H1 (cell line): ENCODE results near the gene TP53. TPM values are rescaled to one million over a fixed set of nuclear protein-coding genes. Genes with fewer than 3 reads are reported as not detected.
A peak's percentile ranks its signal among the peaks of the same experiment; 100 is the strongest.

Experiments
- ASH2L ChIP-seq: fragments of 200-600, 300-600 bp; sonication (generic); IDR thresholded peaks from one replicate; pipeline ENCODE4 v1.7.1; 2017; ENCODE audit warnings: low read length
- BACH1 ChIP-seq: IDR thresholded peaks from 2 replicates; pipeline ENCODE4 v1.6.1; 2012; ENCODE audit warnings: low read length, improper control_type of control experiment
- CHD7 ChIP-seq: fragments of 300-600 bp; sonication (generic); IDR thresholded peaks from 2 replicates; pipeline ENCODE4 v1.7.1; 2012; ENCODE audit warnings: low read length, moderate library complexity, mild to moderate bottlenecking, inconsistent platforms; ENCODE audit not compliant: insufficient replicate concordance
- E2F6 ChIP-seq: IDR thresholded peaks from 2 replicates; pipeline ENCODE4 v1.6.1; 2012; ENCODE audit warnings: inconsistent platforms
- RAD21 ChIP-seq, 2 experiments: IDR thresholded peaks in 1 of 2; conservative IDR thresholded peaks in 1 of 2; 2 replicates each; pipeline ENCODE4 v1.6.1; 2011; ENCODE audit warnings: low read depth in 2 of 2, low read length in 2 of 2, improper control_type of control experiment in 1 of 2, inconsistent platforms in 1 of 2, mild to moderate bottlenecking in 1 of 2, moderate library complexity in 1 of 2
- TEAD4 ChIP-seq: IDR thresholded peaks from 2 replicates; pipeline ENCODE4 v1.6.1; 2012; ENCODE audit warnings: low read depth, low read length, inconsistent platforms, mixed read lengths
- YY1 ChIP-seq: IDR thresholded peaks from 2 replicates; pipeline ENCODE4 v1.6.1; 2011; ENCODE audit warnings: low read depth, mild to moderate bottlenecking, low read length
- polyA plus RNA-seq, 7 experiments: library from polyadenylated mRNA; depleted of rRNA in 3 of 7; stranded (reverse) in 5 of 7; unstranded in 2 of 7; fragments of >200 nt in 5 of 7; fragments of 200-250 nt in 2 of 7; gene quantifications; 1 replicate in 5 of 7; 2 replicates in 1 of 7; 4 replicates in 1 of 7; pipeline versions ENCODE4 v1.2.1 to v1.2.3, GENCODE V29; 2011 to 2013; ENCODE audit warnings: missing spikeins in 2 of 7, mixed read lengths in 2 of 7
- total RNA-seq: library from RNA; stranded (reverse); fragmentation: NEBNext Ultra II Directional; extraction: Animal tissue kit (Norgen Biotek cat#: 25700); gene quantifications from 2 replicates; pipeline ENCODE4 v1.2.1, GENCODE V29; 2021
- TF ChIP-seq, protein P1 (sequence below): IDR thresholded peaks from 2 replicates; pipeline ENCODE4 v1.6.1; 2011; ENCODE audit warnings: low read length, improper control_type of control experiment

Gene TP53
- total and polyA plus RNA-seq, 2 of the 8 experiments (the other 6 are each of a cell fraction or from before 2014, with no cell fraction given): 143 to 198 TPM

DNA sequence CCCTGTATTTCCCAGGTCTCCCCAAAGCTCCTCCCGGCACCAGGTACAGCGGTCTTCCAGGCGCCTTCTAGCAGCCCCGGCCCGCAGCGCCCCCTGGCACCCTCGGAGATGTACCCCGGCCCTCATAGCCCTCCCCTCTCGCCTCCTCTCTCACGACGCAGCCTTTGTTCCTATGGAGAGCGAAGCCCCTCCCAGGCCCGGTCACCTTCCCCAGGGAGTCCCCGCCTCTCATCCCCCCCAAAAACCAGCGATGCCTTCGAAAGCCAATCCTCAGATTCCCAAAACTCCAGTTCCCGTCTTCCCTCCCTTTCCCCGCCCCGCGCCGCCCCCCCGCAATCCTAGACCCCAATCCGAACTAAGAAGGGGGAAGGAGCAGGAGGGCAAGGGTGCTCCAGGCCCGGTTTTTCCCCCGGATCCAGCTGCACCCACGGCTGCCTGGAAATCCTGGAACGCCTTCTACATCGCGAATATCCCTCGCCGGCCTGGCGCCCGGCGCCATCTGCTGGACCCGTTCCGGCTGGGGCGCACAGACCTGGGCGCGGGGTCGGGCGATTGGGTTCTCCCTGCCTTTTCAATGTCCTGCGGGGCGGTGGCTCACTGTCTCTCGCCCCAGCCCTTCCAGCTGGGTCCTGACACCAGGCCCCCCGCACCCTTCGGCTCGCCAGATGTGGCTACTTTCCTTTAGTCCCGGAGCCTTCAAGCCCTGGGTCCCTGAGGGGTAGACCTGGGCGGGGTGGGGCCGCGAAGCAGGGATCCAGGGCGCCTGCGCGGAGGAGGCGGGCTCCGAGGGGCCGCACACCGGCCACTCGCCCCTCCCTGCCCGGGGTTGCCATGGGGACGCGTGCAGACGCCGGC is 29.8 kb upstream of the TP53 start, which contains the start of gene DNAH2 (continued):
- TF ChIP-seq TEAD4 (peak; percentile 74), E2F6 (peak; percentile 84), ASH2L (peak; percentile 81), RAD21 (IDR thresholded peaks at IDR 0.05 in 1 of 2, conservative IDR thresholded peaks at IDR 0.05 in 1 of 2; ENCODE audit: low read depth in 2 of 2, low read length in 2 of 2) (peak; percentile 51 to 59), CHD7 (peak; percentile 19), BACH1 (peak; percentile 96), YY1 (peak; percentile 82)
- TF ChIP-seq, protein P1, sequence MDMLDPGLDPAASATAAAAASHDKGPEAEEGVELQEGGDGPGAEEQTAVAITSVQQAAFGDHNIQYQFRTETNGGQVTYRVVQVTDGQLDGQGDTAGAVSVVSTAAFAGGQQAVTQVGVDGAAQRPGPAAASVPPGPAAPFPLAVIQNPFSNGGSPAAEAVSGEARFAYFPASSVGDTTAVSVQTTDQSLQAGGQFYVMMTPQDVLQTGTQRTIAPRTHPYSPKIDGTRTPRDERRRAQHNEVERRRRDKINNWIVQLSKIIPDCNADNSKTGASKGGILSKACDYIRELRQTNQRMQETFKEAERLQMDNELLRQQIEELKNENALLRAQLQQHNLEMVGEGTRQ: no peak
